CD4-positive, alpha-beta T cell treated with Interleukin-2 at 100 ng/mL for 4 hours (primary cell): Measurements from ENCODE around the gene MYO18B.
"Not testable (repeated sequence)": the region's sequence is repeated elsewhere in the genome, so short reads cannot be mapped to it uniquely, and the experiment has no call there.

Experiments
- DNase-seq: peaks from one replicate; pipeline ENCODE4 v3.0.0-alpha.2; 2020; ENCODE audit warnings: low spot score

MYO18B gene

GRCh38 chr22:25741692-25742626, at the start of gene MYO18B:
TSS of gene MYO18B (plus strand) at chr22:25742188. CDS start at chr22:25761093, 18,905 bp downstream.
- DNase-seq: no peak

- no peak for DNase-seq
Measured at GRCh38 chr22:25692397-25693267, 49.4 kb upstream of the MYO18B start.

- no peak for DNase-seq
Measured at GRCh38 chr22:25693268-25693565, 48.8 kb upstream of the MYO18B start.

GRCh38 chr22:25694196-25694907, 47.6 kb upstream of the MYO18B start:
- DNase-seq: no peak

- no peak for DNase-seq
Measured at GRCh38 chr22:25695146-25695545, 46.8 kb upstream of the MYO18B start.

GRCh38 chr22:25696763-25697162, 45.2 kb upstream of the MYO18B start:
- DNase-seq: no peak

- DNase-seq: no peak
Measured at GRCh38 chr22:25697181-25697664, 44.8 kb upstream of the MYO18B start.

- no peak for DNase-seq
Measured at GRCh38 chr22:25697978-25698377, 44.0 kb upstream of the MYO18B start.

- no peak for DNase-seq
Measured at GRCh38 chr22:25698461-25698860, 43.5 kb upstream of the MYO18B start.

- no peak for DNase-seq
Measured at GRCh38 chr22:25698978-25699377, 43.0 kb upstream of the MYO18B start.

- no peak for DNase-seq
Measured at GRCh38 chr22:25701056-25701780, 40.8 kb upstream of the MYO18B start.

GRCh38 chr22:25702040-25702439, 39.9 kb upstream of the MYO18B start:
- no peak for DNase-seq

GRCh38 chr22:25702571-25703167, 39.3 kb upstream of the MYO18B start:
- no peak for DNase-seq

GRCh38 chr22:25704701-25705100, 37.3 kb upstream of the MYO18B start:
- DNase-seq: no peak

- DNase-seq: no peak
Measured at GRCh38 chr22:25706197-25706596, 35.8 kb upstream of the MYO18B start.

GRCh38 chr22:25708430-25708829, 33.6 kb upstream of the MYO18B start:
- not testable (repeated sequence) for DNase-seq

- no peak for DNase-seq
Measured at GRCh38 chr22:25709758-25710157, 32.2 kb upstream of the MYO18B start.

- DNase-seq: no peak
Measured at GRCh38 chr22:25710501-25710900, 31.5 kb upstream of the MYO18B start.

- no peak for DNase-seq
Measured at GRCh38 chr22:25711491-25711890, 30.5 kb upstream of the MYO18B start.

- no peak for DNase-seq
Measured at GRCh38 chr22:25712661-25713400, 29.2 kb upstream of the MYO18B start.
